Mesenchymal stem cell (in vitro differentiated cells and primary cell): ENCODE results near the gene PNKD.

Source experiments
- DNase-seq: peaks from one replicate; pipeline ENCODE4 v3.0.0-alpha.2; 2013
- H2AFZ ChIP-seq: one replicate; pipeline ENCODE4 v1.6.1; 2013; ENCODE audit warnings: low read depth, mild to moderate bottlenecking, control low read depth, inconsistent platforms, low read length, moderate library complexity
- H2AK5ac ChIP-seq: 2 replicates; pipeline ENCODE4 v1.6.1; 2013; ENCODE audit warnings: low read length, moderate library complexity, mild to moderate bottlenecking, inconsistent platforms; ENCODE audit not compliant: severe bottlenecking
- H2BK120ac ChIP-seq: one replicate; pipeline ENCODE4 v1.6.1; 2013; ENCODE audit warnings: low read depth, mild to moderate bottlenecking, inconsistent platforms, low read length, moderate library complexity
- H2BK12ac ChIP-seq, 2 experiments: one replicate each; pipeline ENCODE4 v1.6.1; 2013; ENCODE audit warnings: inconsistent platforms in 2 of 2, low read length in 2 of 2, mild to moderate bottlenecking in 2 of 2, moderate library complexity in 2 of 2, control low read depth in 1 of 2
- H2BK15ac ChIP-seq: one replicate; pipeline ENCODE4 v1.6.1; 2013; ENCODE audit warnings: mild to moderate bottlenecking, low read depth, inconsistent platforms; ENCODE audit not compliant: poor library complexity, severe bottlenecking
- H2BK5ac ChIP-seq: 2 replicates; pipeline ENCODE4 v1.6.1; 2013; ENCODE audit warnings: low read depth, mild to moderate bottlenecking, low read length, control low read depth, inconsistent platforms; ENCODE audit not compliant: poor library complexity, severe bottlenecking
- H3K14ac ChIP-seq, 2 experiments: one replicate each; pipeline ENCODE4 v1.6.1; 2013; ENCODE audit warnings: inconsistent platforms in 2 of 2, low read length in 2 of 2, control low read depth in 1 of 2, mild to moderate bottlenecking in 1 of 2, moderate library complexity in 1 of 2
- H3K18ac ChIP-seq, 2 experiments: one replicate each; pipeline ENCODE4 v1.6.1; 2013; ENCODE audit warnings: inconsistent platforms in 2 of 2, low read length in 2 of 2, control low read depth in 1 of 2, low read depth in 1 of 2, mild to moderate bottlenecking in 1 of 2
- H3K23ac ChIP-seq, 2 experiments: one replicate each; pipeline ENCODE4 v1.6.1; 2013; ENCODE audit warnings: inconsistent platforms in 2 of 2, low read length in 2 of 2, mild to moderate bottlenecking in 2 of 2, moderate library complexity in 2 of 2, control low read depth in 1 of 2
- H3K27ac ChIP-seq: 2 replicates; pipeline ENCODE4 v1.5.1; 2013; ENCODE audit warnings: mild to moderate bottlenecking, moderate library complexity, low read length, control low read depth, inconsistent platforms; ENCODE audit not compliant: poor library complexity, severe bottlenecking
- H3K27me3 ChIP-seq, 2 experiments: 2 replicates each; pipeline versions ENCODE4 v1.6.1 to v1.7.0; 2013; ENCODE audit warnings: low read length in 2 of 2, mild to moderate bottlenecking in 2 of 2, moderate library complexity in 2 of 2, control low read depth in 1 of 2, inconsistent platforms in 1 of 2; ENCODE audit not compliant: control insufficient read depth in 1 of 2, insufficient read depth in 1 of 2
- H3K36me3 ChIP-seq, 2 experiments: 2 replicates each; pipeline versions ENCODE4 v1.6.1 to v1.7.0; 2013; ENCODE audit warnings: low read length in 2 of 2, control low read depth in 1 of 2, inconsistent platforms in 1 of 2, low read depth in 1 of 2, mild to moderate bottlenecking in 1 of 2; ENCODE audit not compliant: insufficient read depth in 2 of 2, control insufficient read depth in 1 of 2
- H3K4ac ChIP-seq, 2 experiments: one replicate each; pipeline ENCODE4 v1.6.1; 2013; ENCODE audit warnings: inconsistent platforms in 2 of 2, low read length in 2 of 2, mild to moderate bottlenecking in 2 of 2, moderate library complexity in 2 of 2, control low read depth in 1 of 2, low read depth in 1 of 2
- H3K4me1 ChIP-seq: 2 replicates; pipeline ENCODE4 v1.6.1; 2013; ENCODE audit warnings: low read depth, low read length, control low read depth; ENCODE audit not compliant: control insufficient read depth, insufficient read depth
- H3K4me2 ChIP-seq: 2 replicates; pipeline ENCODE4 v1.6.1; 2013; ENCODE audit warnings: low read length, mild to moderate bottlenecking, inconsistent platforms; ENCODE audit not compliant: poor library complexity, severe bottlenecking
- H3K4me3 ChIP-seq, 2 experiments: 2 replicates each; pipeline versions ENCODE4 v1.5.1 to v1.7.0; 2013; ENCODE audit warnings: low read length in 2 of 2, mild to moderate bottlenecking in 2 of 2, control low read depth in 1 of 2, low read depth in 1 of 2; ENCODE audit not compliant: insufficient read depth in 1 of 2
- H3K79me1 ChIP-seq: replicated peaks from 2 replicates; pipeline ENCODE4 v1.6.1; 2013; ENCODE audit warnings: mild to moderate bottlenecking, control low read depth, low read length, inconsistent platforms; ENCODE audit not compliant: poor library complexity, severe bottlenecking
- H3K9ac ChIP-seq: 2 replicates; pipeline ENCODE4 v1.7.0; 2013; ENCODE audit warnings: mild to moderate bottlenecking, low read length, moderate library complexity
- H3K9me3 ChIP-seq: 2 replicates; pipeline ENCODE4 v1.7.0; 2013; ENCODE audit warnings: mild to moderate bottlenecking, low read length; ENCODE audit not compliant: control insufficient read depth
- H4K8ac ChIP-seq: one replicate; pipeline ENCODE4 v1.6.1; 2013; ENCODE audit warnings: inconsistent platforms, mild to moderate bottlenecking, low read length, moderate library complexity
- H4K91ac ChIP-seq: one replicate; pipeline ENCODE4 v1.6.1; 2013; ENCODE audit warnings: mild to moderate bottlenecking, low read length, inconsistent platforms
- WGBS: methylation state at CpG from one replicate; pipeline ENCODE4 v1.1.7; 2013; ENCODE audit warnings: mixed read lengths; 5-methylcytosine and 5-hydroxymethylcytosine counted together

PNKD gene

DNA sequence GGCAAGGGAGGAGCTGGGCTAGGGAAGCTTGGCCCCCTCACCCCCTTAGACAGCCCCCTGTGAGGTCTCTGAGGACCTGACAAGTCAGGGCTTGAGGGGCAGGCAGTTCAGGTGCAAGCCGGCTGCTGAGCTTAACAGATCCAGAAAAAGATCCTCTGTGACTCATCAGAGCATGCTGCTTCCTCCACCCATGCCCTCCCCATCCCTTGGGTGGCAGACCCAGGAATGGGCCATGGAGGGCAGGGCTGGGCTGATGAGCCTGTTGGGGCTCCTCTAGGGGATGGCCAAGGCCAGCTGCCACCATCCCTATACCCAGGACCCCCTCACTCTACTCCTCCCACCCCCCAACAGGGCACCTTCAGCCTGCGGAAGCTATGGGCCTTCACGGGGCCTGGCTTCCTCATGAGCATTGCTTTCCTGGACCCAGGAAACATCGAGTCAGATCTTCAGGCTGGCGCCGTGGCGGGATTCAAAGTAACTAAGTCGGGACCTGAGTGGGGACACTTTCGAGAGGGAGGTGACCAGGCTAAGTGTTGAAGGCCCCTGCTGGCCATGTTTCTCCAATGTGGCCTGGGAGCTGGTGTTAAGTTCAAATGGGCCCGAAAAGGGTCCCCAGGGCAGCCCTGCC is 113.7 kb downstream of the PNKD start:
- Histone ChIP-seq H4K8ac (no peak overlapping the region), H3K79me1 (no peaks in the 10 kb centered on the region), H3K27me3 (peaks cover 33 to 34% of the 10 kb centered on the region in 2 experiments), H3K9ac (no peak overlapping the region), H2BK120ac (no peak overlapping the region), H2BK5ac (no peak overlapping the region), H3K23ac (no peak overlapping the region), H2BK15ac (peak overlapping the region; percentile 26), H3K27ac (no peak overlapping the region), H3K4me2 (no peak overlapping the region), H3K4me1 (peaks cover 13% of the 10 kb centered on the region), H2AFZ (no peak overlapping the region), H3K4ac (no peak overlapping the region), H3K9me3 (no peaks in the 10 kb centered on the region), H3K4me3 (no peak overlapping the region), H3K14ac (no peak overlapping the region), H3K18ac (peak overlapping the region in 1 of 2 experiments; percentile 23), H4K91ac (no peak overlapping the region), H3K36me3 (no peaks in the 10 kb centered on the region), H2AK5ac (no peak overlapping the region), H2BK12ac (no peak overlapping the region)
- no peak for DNase-seq
- WGBS, result 84% methylated on average over 9 of the region's 10 CpGs

DNA sequence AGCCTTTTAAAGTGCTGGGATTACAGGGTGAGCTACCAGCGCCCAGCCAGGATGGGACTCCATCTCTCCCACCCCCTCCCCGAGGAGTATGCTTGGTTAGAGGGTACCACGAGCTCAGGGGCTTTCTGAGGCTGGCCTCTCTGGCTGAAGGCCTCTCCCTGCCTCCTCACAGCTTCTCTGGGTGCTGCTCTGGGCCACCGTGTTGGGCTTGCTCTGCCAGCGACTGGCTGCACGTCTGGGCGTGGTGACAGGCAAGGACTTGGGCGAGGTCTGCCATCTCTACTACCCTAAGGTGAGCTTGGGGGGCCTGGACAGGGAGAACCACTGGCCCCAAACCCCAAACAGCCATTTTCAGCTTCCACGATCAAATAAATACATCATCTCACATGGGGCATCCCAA is 114.7 kb downstream of the PNKD start:
- no peak overlapping the region for H3K4me2 ChIP-seq
- 85% methylated on average over 8 of the region's 9 CpGs for WGBS
- H2BK12ac ChIP-seq, result peak overlapping the region in 1 of 2 experiments; percentile 84
- peaks cover 31 to 34% of the 10 kb centered on the region in 2 experiments for H3K27me3 ChIP-seq
- no peak overlapping the region for H3K18ac ChIP-seq
- H3K79me1 ChIP-seq, result no peaks in the 10 kb centered on the region
- H3K36me3 ChIP-seq, result no peaks in the 10 kb centered on the region
- no peak overlapping the region for H3K27ac ChIP-seq
- no peak overlapping the region for H3K23ac ChIP-seq
- H3K9ac ChIP-seq, result no peak overlapping the region
- H2BK5ac ChIP-seq, result no peak overlapping the region
- peaks cover 13% of the 10 kb centered on the region for H3K4me1 ChIP-seq
- H3K4me3 ChIP-seq, result no peak overlapping the region
- no peak overlapping the region for H2AFZ ChIP-seq
- H2AK5ac ChIP-seq, result no peak overlapping the region
- no peak overlapping the region for H2BK15ac ChIP-seq
- DNase-seq, result no peak
- no peak overlapping the region for H4K8ac ChIP-seq
- H3K9me3 ChIP-seq, result no peaks in the 10 kb centered on the region
- H3K14ac ChIP-seq, result no peak overlapping the region
- H3K4ac ChIP-seq, result no peak overlapping the region
- no peak overlapping the region for H4K91ac ChIP-seq
- H2BK120ac ChIP-seq, result no peak overlapping the region

DNA sequence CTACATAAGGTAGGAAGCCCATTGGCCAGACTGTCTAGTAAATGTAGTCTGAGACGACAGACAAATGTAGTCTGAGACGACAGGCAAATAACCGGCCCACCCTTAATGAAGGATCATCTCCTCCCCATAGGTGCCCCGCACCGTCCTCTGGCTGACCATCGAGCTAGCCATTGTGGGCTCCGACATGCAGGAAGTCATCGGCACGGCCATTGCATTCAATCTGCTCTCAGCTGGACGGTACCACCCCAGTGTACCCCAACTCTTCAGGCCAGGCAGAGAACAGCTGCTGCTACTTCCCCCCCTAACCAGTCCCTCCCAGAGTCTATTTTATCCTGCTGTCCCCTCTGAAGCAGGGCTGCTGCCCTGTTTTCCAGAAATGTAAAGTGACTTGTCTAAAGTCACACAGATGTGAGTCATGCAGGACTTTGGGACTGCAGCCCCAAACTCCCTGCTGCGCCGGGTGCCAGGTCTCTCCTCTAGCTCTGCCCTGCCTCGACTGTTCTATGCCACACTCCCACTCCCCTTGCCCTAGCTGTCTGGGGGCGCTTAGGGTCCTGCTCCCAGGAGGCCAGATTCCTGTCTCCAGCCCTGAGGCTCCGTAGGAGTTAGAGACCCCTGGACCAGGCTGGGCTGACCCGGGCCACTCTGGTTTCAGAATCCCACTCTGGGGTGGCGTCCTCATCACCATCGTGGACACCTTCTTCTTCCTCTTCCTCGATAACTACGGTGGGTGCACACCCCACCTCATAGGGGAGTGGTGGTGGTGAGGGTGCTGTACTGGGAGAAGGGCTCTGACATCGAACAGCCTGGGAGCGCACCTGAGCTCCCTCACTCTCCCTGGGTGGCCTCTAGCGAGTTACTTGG is 116.4 kb downstream of the PNKD start:
- Histone ChIP-seq H3K9me3 (no peaks in the 10 kb centered on the region), H2BK12ac (peak overlapping the region in 1 of 2 experiments; percentile 18), H2BK15ac (peak overlapping the region; percentile 44), H3K18ac (peak overlapping the region; percentile 13 to 14), H4K8ac (peak overlapping the region; percentile 57), H3K4me3 (peak overlapping the region in 1 of 2 experiments; percentile 6), H3K23ac (no peak overlapping the region), H3K4me2 (peak overlapping the region; percentile 55), H3K27me3 (peaks cover 28 to 30% of the 10 kb centered on the region in 2 experiments), H2BK5ac (no peak overlapping the region), H3K4ac (no peak overlapping the region), H4K91ac (no peak overlapping the region), H3K79me1 (no peaks in the 10 kb centered on the region), H3K36me3 (no peaks in the 10 kb centered on the region), H2AK5ac (no peak overlapping the region), H3K27ac (no peak overlapping the region), H2AFZ (no peak overlapping the region), H3K4me1 (peaks cover 13% of the 10 kb centered on the region), H3K9ac (peak overlapping the region; percentile 51), H3K14ac (no peak overlapping the region), H2BK120ac (no peak overlapping the region)
- WGBS, result 69% methylated on average over 21 of the region's 23 CpGs
- no peak for DNase-seq
